Subcutaneous adipose tissue (tissue), 4 donors: ENCODE measurements around the gene XPO1. TPM values are rescaled to one million over a fixed set of nuclear protein-coding genes. Genes with fewer than 3 reads are reported as not detected.

Source experiments
- total RNA-seq, 4 donors: library from RNA; depleted of rRNA; stranded (reverse); fragments of >200 nt; gene quantifications; one replicate each; pipeline ENCODE4 v1.1.0, GENCODE V29; 2016
- TF ChIP-seq, protein P1 (sequence below): fragments of 450-650 bp; IDR thresholded peaks from one replicate; pipeline ENCODE4 v1.5.1; 2016; ENCODE audit warnings: low read depth, mild to moderate bottlenecking, control low read depth, antibody characterized with exemption, moderate library complexity

XPO1 gene
- total RNA-seq, 4 donors from 2014 or later: 96.1 to 139 (median 121) TPM

- TF ChIP-seq, protein P1, sequence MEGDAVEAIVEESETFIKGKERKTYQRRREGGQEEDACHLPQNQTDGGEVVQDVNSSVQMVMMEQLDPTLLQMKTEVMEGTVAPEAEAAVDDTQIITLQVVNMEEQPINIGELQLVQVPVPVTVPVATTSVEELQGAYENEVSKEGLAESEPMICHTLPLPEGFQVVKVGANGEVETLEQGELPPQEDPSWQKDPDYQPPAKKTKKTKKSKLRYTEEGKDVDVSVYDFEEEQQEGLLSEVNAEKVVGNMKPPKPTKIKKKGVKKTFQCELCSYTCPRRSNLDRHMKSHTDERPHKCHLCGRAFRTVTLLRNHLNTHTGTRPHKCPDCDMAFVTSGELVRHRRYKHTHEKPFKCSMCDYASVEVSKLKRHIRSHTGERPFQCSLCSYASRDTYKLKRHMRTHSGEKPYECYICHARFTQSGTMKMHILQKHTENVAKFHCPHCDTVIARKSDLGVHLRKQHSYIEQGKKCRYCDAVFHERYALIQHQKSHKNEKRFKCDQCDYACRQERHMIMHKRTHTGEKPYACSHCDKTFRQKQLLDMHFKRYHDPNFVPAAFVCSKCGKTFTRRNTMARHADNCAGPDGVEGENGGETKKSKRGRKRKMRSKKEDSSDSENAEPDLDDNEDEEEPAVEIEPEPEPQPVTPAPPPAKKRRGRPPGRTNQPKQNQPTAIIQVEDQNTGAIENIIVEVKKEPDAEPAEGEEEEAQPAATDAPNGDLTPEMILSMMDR: no peak
These were observed 67.8 kb downstream of the XPO1 start for GRCh38 chr2:61470122-61470951.

- TF ChIP-seq, protein P1: no peak
These were observed 68.6 kb downstream of the XPO1 start for GRCh38 chr2:61469424-61470121.

DNA sequence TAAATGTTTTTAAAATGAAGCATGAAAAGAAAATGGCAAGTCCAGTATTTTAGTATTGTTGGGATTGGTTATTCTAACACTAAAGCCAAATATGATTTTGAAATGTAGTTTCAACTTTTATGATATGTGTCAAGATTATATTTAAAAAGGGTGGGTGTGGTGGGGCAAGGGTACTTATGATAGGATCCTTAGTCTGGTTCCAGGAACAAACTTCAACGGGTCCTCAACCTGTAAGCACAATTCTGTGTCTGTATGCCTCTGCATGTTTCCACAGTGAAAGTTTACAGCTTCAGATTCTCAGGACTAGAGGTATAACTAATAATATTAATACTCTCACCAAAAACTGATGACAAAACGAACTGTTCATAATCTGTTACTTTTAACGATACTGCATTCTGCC is 73.1 kb downstream of the XPO1 start:
- TF ChIP-seq, protein P1: no peak

GRCh38 chr2:61463769-61464475 is 74.2 kb downstream of the XPO1 start:
- TF ChIP-seq, protein P1: no peak

DNA sequence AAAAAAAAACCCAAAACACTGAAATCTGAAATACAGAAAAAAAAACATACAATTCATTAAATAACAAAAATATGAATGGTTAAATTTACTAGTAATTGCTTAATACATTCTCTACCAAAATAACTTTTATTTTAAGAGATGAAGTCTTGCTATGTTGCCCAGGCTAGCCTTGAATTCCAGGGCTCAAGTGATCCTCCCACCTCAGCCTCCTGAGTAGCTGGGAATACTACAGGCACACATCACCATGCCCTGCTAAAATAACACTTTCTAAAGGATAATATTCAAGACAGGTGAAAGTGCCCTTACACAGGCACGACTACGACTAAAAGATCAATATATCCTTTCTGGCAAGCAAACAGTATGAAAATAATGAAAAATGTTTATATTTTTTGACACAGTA is 76.8 kb downstream of the XPO1 start:
- TF ChIP-seq, protein P1: no peak

DNA sequence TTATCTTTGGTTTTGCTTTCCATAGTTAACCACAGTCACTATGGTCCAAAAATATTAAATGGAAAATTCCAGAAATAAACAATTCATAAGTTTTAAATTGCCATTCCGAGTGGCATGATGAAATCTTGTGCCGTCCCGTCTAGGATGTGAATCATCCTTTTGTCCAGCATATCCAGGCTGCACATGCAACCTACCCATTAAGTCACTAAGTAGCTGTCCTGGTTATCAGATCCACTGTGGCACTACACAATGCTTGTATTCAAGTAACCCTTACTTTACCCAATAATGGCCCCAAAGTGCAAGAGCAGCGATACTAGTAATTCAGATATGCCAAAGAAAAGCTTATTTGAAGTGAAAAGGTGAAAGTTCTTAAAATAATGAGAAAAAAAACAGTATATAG is 78.0 kb downstream of the XPO1 start:
- TF ChIP-seq, protein P1: no peak
